Measurements from ENCODE around the gene MGST1. TPM values are rescaled to one million over a fixed set of nuclear protein-coding genes. Genes with fewer than 3 reads are reported as not detected.

MGST1 gene
- total RNA-seq, 1 donor from 2014 or later: 238 TPM

- H2AFZ ChIP-seq (replicated peaks): no peak overlapping the region
- Mint-ChIP-seq H3K36me3 (no peaks in the 10 kb centered on the region), H3K27me3 (ENCODE audit: insufficient read depth, low read depth) (no peaks in the 10 kb centered on the region), H3K4me3 (no peak overlapping the region), H3K4me1 (peaks cover 5% of the 10 kb centered on the region), H3K27ac (no peak overlapping the region), H3K9me3 (peaks cover 5% of the 10 kb centered on the region)
- no peaks in the 10 kb centered on the region for H3F3A ChIP-seq (ENCODE audit: low read depth)
- no peak overlapping the region for H3K27ac ChIP-seq
- no peak overlapping the region for H3K4me2 ChIP-seq
- H3K9me3 ChIP-seq (ENCODE audit: low read depth): no peaks in the 10 kb centered on the region
- no peak for DNase-seq (ENCODE audit: low spot score)
- no peaks in the 10 kb centered on the region for H3K27me3 ChIP-seq
- no peak overlapping the region for H3K4me3 ChIP-seq
- no peaks in the 10 kb centered on the region for H3K36me3 ChIP-seq
- peaks cover 8% of the 10 kb centered on the region for H3K4me1 ChIP-seq
- H3K79me2 ChIP-seq (ENCODE audit: low read depth): no peaks in the 10 kb centered on the region
- no peak overlapping the region for H3K9ac ChIP-seq
- TF ChIP-seq EZH2phosphoT487 (IDR thresholded peaks at IDR 0.05) (no peak), EZH2 (IDR thresholded peaks at IDR 0.05) (no peak), CTCF (IDR thresholded peaks at IDR 0.05) (no peak)
- H4K20me1 ChIP-seq (ENCODE audit: low read depth): no peaks in the 10 kb centered on the region
Observed at GRCh38 chr12:16324772-16325171, 22.7 kb upstream of the MGST1 start.

DNA sequence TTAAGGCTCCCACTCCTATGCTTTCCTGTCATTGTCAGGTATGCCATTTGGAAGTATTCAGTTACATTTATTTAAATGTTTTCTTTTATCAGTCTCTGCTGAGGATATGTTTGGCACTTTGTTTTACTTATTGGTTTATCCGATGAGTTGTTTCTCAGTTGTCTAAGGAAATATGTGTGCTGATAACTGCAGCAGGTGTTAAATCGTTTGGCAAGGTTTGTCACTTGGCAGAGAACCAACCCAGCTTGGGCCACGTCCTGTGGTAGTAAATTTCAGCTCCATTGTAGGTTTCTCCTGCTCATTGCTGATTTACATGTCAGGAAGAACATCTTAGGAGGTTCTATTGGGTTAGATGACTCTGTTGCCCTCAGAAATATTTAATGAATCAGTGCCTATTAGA, 22.0 kb upstream of the MGST1 start:
- H3K4me2 ChIP-seq: no peak overlapping the region
- no peaks in the 10 kb centered on the region for H3K9me3 ChIP-seq (ENCODE audit: low read depth)
- no peaks in the 10 kb centered on the region for H3F3A ChIP-seq (ENCODE audit: low read depth)
- no peak for DNase-seq (ENCODE audit: low spot score)
- H3K4me1 Mint-ChIP-seq: peaks cover 5% of the 10 kb centered on the region
- H3K4me1 ChIP-seq: peaks cover 8% of the 10 kb centered on the region
- H4K20me1 ChIP-seq (ENCODE audit: low read depth): no peaks in the 10 kb centered on the region
- no peaks in the 10 kb centered on the region for H3K27me3 ChIP-seq
- H2AFZ ChIP-seq (replicated peaks): no peak overlapping the region
- no peaks in the 10 kb centered on the region for H3K27me3 Mint-ChIP-seq (ENCODE audit: insufficient read depth, low read depth)
- no peaks in the 10 kb centered on the region for H3K79me2 ChIP-seq (ENCODE audit: low read depth)
- no peaks in the 10 kb centered on the region for H3K36me3 ChIP-seq
- TF ChIP-seq EZH2 (IDR thresholded peaks at IDR 0.05) (no peak), EZH2phosphoT487 (IDR thresholded peaks at IDR 0.05) (no peak), CTCF (IDR thresholded peaks at IDR 0.05) (no peak)
- no peak overlapping the region for H3K27ac Mint-ChIP-seq
- H3K9me3 Mint-ChIP-seq: peaks cover 5% of the 10 kb centered on the region
- no peak overlapping the region for H3K4me3 ChIP-seq
- no peak overlapping the region for H3K9ac ChIP-seq
- H3K4me3 Mint-ChIP-seq: no peak overlapping the region
- H3K36me3 Mint-ChIP-seq: no peaks in the 10 kb centered on the region
- H3K27ac ChIP-seq: no peak overlapping the region

DNA sequence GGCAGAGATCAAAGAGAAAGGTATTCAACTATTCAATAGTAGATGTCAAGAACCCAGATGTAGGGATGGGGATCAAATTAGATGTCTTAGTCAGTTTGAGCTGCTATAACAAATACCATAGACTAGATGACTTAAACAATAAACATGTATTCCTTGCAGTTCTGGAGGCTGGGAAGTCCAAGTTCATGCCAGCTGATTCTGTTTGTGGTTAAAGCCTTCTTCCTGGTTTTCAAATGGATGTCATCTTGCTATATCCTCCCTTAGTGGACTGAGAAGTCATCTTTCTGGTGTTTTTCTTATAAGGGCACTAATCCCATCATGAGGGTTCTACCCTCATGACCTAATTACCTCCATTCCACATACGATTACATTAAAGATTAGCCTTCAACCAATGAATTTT, 19.5 kb upstream of the MGST1 start:
- Histone ChIP-seq H3K27ac (no peak overlapping the region), H3K9ac (no peak overlapping the region), H3K4me1 (peaks cover 8% of the 10 kb centered on the region), H3F3A (ENCODE audit: low read depth) (no peaks in the 10 kb centered on the region), H3K27me3 (no peaks in the 10 kb centered on the region), H3K9me3 (ENCODE audit: low read depth) (no peaks in the 10 kb centered on the region), H2AFZ (replicated peaks) (no peak overlapping the region), H3K79me2 (ENCODE audit: low read depth) (no peaks in the 10 kb centered on the region), H3K36me3 (no peaks in the 10 kb centered on the region), H4K20me1 (ENCODE audit: low read depth) (no peaks in the 10 kb centered on the region), H3K4me3 (no peak overlapping the region), H3K4me2 (no peak overlapping the region)
- Mint-ChIP-seq H3K27me3 (ENCODE audit: insufficient read depth, low read depth) (no peaks in the 10 kb centered on the region), H3K36me3 (no peaks in the 10 kb centered on the region), H3K9me3 (peaks cover 5% of the 10 kb centered on the region), H3K4me1 (peaks cover 5% of the 10 kb centered on the region), H3K27ac (no peak overlapping the region), H3K4me3 (no peak overlapping the region)
- TF ChIP-seq EZH2 (IDR thresholded peaks at IDR 0.05) (no peak), EZH2phosphoT487 (IDR thresholded peaks at IDR 0.05) (no peak), CTCF (IDR thresholded peaks at IDR 0.05) (no peak)
- DNase-seq (ENCODE audit: low spot score): no peak
